ENCODE results near the gene C1QB. TPM values are rescaled to one million over a fixed set of nuclear protein-coding genes. Genes with fewer than 3 reads are reported as not detected.
A peak's percentile ranks its signal among the peaks of the same experiment; 100 is the strongest.

The C1QB gene
- total RNA-seq, 1 experiment from 2014 or later, result 0.33 TPM

GRCh38 chr1:22702296-22703085 is 49.5 kb downstream of the C1QB start:
- no peak for TF ChIP-seq REST (IDR thresholded peaks at IDR 0.05; ENCODE audit: insufficient read depth in 1 of 2, low read depth in 2 of 2, low read length in 1 of 2)
- no peak for TF ChIP-seq CTCF (IDR thresholded peaks at IDR 0.05)
- no peak for TF ChIP-seq SIN3A (IDR thresholded peaks at IDR 0.05; ENCODE audit: borderline replicate concordance, insufficient read depth, low read depth, low read length)
- TF ChIP-seq TCF7L2 (IDR thresholded peaks at IDR 0.05; ENCODE audit: low read depth, low read length), result no peak
- no peak for TF ChIP-seq POLR2AphosphoS5 (IDR thresholded peaks at IDR 0.05; ENCODE audit: low read depth, low read length)
- ChIA-PET CTCF (interaction anchor here (0.7 to 1.3 kb wide), 3 partner anchors 10 to 228 kb away, joined by 3 to 5 read pairs (median 3); no protein-coding TSS in a partner anchor), POLR2A (no interaction called here)
- H3K9me3 ChIP-seq (ENCODE audit: control insufficient read depth, insufficient read depth, low read depth, low read length), result no peaks in the 10 kb centered on the region
- no peak overlapping the region for H3K4me3 ChIP-seq (ENCODE audit: low read depth in 2 of 2, low read length in 2 of 2)
- no peaks in the 10 kb centered on the region for H3K4me1 ChIP-seq (ENCODE audit: control insufficient read depth, insufficient read depth, low read length)
- ATAC-seq (no peak), DNase-seq (ENCODE audit: low read depth, low spot score) (no peak)
- H3K27ac ChIP-seq (ENCODE audit: low read length), result no peak overlapping the region
- H3K27me3 ChIP-seq (ENCODE audit: control insufficient read depth, insufficient read depth, low read length), result no peaks in the 10 kb centered on the region
- in situ Hi-C loops (cut with HindIII; ENCODE audit: low pct_unique_long_range_greater_than_20kb, low sequenced_read_pairs), result no loop called here
- intact Hi-C loops (cut with micrococcal nuclease; ENCODE audit: unreplicated experiment), result loop anchor here (10.0 kb wide), 2 partner anchors 182 to 222 kb away; no protein-coding TSS in a partner anchor
- BruUV-seq (replicated peaks), result no TSS peak
- no peaks in the 10 kb centered on the region for H3K36me3 ChIP-seq (ENCODE audit: control insufficient read depth, insufficient read depth, low read length)

GRCh38 chr1:22704440-22705067 is 51.5 kb downstream of the C1QB start:
- ChIA-PET CTCF (interaction anchor here (0.5 to 1.7 kb wide), 8 partner anchors 13 to 290 kb away, joined by 3 to 6 read pairs (median 4); no protein-coding TSS in a partner anchor), POLR2A (no interaction called here)
- intact Hi-C loops (cut with micrococcal nuclease; ENCODE audit: unreplicated experiment), result loop anchor here (10.0 kb wide), 2 partner anchors 180 to 220 kb away; no protein-coding TSS in a partner anchor
- peak; percentile 97 for ATAC-seq
- DNase-seq (ENCODE audit: low read depth, low spot score), result peak; percentile 61
- in situ Hi-C loops (cut with HindIII; ENCODE audit: low pct_unique_long_range_greater_than_20kb, low sequenced_read_pairs), result no loop called here
- no peaks in the 10 kb centered on the region for H3K27me3 ChIP-seq (ENCODE audit: control insufficient read depth, insufficient read depth, low read length)
- H3K4me1 ChIP-seq (ENCODE audit: control insufficient read depth, insufficient read depth, low read length), result no peaks in the 10 kb centered on the region
- H3K4me3 ChIP-seq (ENCODE audit: low read depth in 2 of 2, low read length in 2 of 2), result no peak overlapping the region
- no peaks in the 10 kb centered on the region for H3K36me3 ChIP-seq (ENCODE audit: control insufficient read depth, insufficient read depth, low read length)
- no peaks in the 10 kb centered on the region for H3K9me3 ChIP-seq (ENCODE audit: control insufficient read depth, insufficient read depth, low read depth, low read length)
- BruUV-seq (replicated peaks), result no TSS peak
- TF ChIP-seq REST (IDR thresholded peaks at IDR 0.05; ENCODE audit: insufficient read depth in 1 of 2, low read depth in 2 of 2, low read length in 1 of 2), result no peak
- peak; percentile 94 for TF ChIP-seq CTCF (IDR thresholded peaks at IDR 0.05)
- H3K27ac ChIP-seq (ENCODE audit: low read length), result no peak overlapping the region

Data from Panc1 (cell line).